ENCODE data around the gene SUCLA2. TPM values are rescaled to one million over a fixed set of nuclear protein-coding genes. Genes with fewer than 3 reads are reported as not detected.

SUCLA2 gene
- total and polyA plus RNA-seq, 2 of the 8 experiments (the other 6 are each of a cell fraction or from before 2014, with no cell fraction given), result 23.5 to 78.8 TPM

- Histone ChIP-seq H3K56ac (replicated peaks; ENCODE audit: insufficient read length, low read depth, low read length) (no peak overlapping the region), H3K79me2 (ENCODE audit: control insufficient read depth in 1 of 2, insufficient read depth in 2 of 2, low read length in 2 of 2) (no peaks in the 10 kb centered on the region), H3K23ac (ENCODE audit: insufficient read length) (no peak overlapping the region), H2BK12ac (ENCODE audit: low read depth, low read length) (no peak overlapping the region), H2AK5ac (ENCODE audit: low read depth, low read length) (no peak overlapping the region), H4K91ac (replicated peaks; ENCODE audit: insufficient read length, low read length) (no peak overlapping the region), H3K4ac (replicated peaks; ENCODE audit: insufficient read length, low read depth, low read length) (no peak overlapping the region), H3K27me3 (replicated peaks in 1 of 4; ENCODE audit: control insufficient read depth in 3 of 4, extremely low read depth in 1 of 4, insufficient read depth in 3 of 4, low read length in 3 of 4) (no peaks in the 10 kb centered on the region), H3K18ac (ENCODE audit: extremely low read depth, low read length) (no peak overlapping the region), H3K79me1 (ENCODE audit: low read depth, low read length) (no peaks in the 10 kb centered on the region), H2BK5ac (ENCODE audit: low read depth, low read length) (no peak overlapping the region), H4K5ac (ENCODE audit: insufficient read length, low read depth, low read length) (no peak overlapping the region), H4K8ac (ENCODE audit: extremely low read depth, insufficient read depth, low read length) (no peak overlapping the region), H3K27ac (ENCODE audit: low read depth, low read length) (no peak overlapping the region), H2AFZ (ENCODE audit: low read length) (no peak overlapping the region), H3K23me2 (ENCODE audit: low read depth, low read length) (no peaks in the 10 kb centered on the region), H3K4me3 (ENCODE audit: extremely low read depth in 1 of 4, insufficient read depth in 2 of 4, low read depth in 3 of 4, low read length in 4 of 4) (no peak overlapping the region), H2BK120ac (replicated peaks; ENCODE audit: low read depth, low read length) (no peak overlapping the region), H2BK20ac (ENCODE audit: low read length) (no peak overlapping the region), H3K14ac (ENCODE audit: insufficient read length) (no peak overlapping the region), H3K4me1 (replicated peaks in 1 of 4; ENCODE audit: control insufficient read depth in 3 of 4, insufficient read depth in 4 of 4, low read length in 3 of 4) (no peaks in the 10 kb centered on the region), H4K20me1 (replicated peaks in 1 of 2; ENCODE audit: control insufficient read depth in 1 of 2, insufficient read depth in 2 of 2, low read length in 2 of 2) (no peaks in the 10 kb centered on the region), H2BK15ac (ENCODE audit: low read length) (no peak overlapping the region), H3K9ac (replicated peaks in 1 of 4; ENCODE audit: extremely low read depth in 1 of 4, low read depth in 3 of 4, low read length in 3 of 4) (no peak overlapping the region), H3K4me2 (ENCODE audit: insufficient read depth in 1 of 2, low read depth in 2 of 2, low read length in 2 of 2) (no peak overlapping the region), H3K36me3 (ENCODE audit: control insufficient read depth in 2 of 4, insufficient read depth in 4 of 4, low read length in 3 of 4) (peaks cover 2 to 31% (median 9%) of the 10 kb centered on the region in 4 experiments), H3K9me3 (ENCODE audit: insufficient read depth in 2 of 2, low read depth in 1 of 2, low read length in 1 of 2) (no peaks in the 10 kb centered on the region)
- FAIRE-seq (no peak), DNase-seq (ENCODE audit: low read depth in 1 of 2, low spot score in 2 of 2) (no peak)
- TF ChIP-seq TBP (IDR thresholded peaks at IDR 0.05; ENCODE audit: low read depth, low read length) (no peak), CTBP2 (IDR thresholded peaks at IDR 0.05; ENCODE audit: borderline replicate concordance, insufficient read depth, insufficient read length, low read length) (no peak), GTF2F1 (IDR thresholded peaks at IDR 0.05; ENCODE audit: borderline replicate concordance, low read depth, low read length) (no peak)
- WGBS, 2 experiments (ENCODE audit: extremely low coverage in 1 of 2, insufficient coverage in 1 of 2, insufficient read length in 1 of 2, insufficient replicate concordance in 2 of 2, low coverage in 1 of 2, low lambda C conversion rate in 2 of 2, missing lambda C conversion rate in 1 of 2), result 97% methylated on average over 3 of the region's 3 CpGs; no CpG with 5 or more reads in 1 of the 2 experiments
- CTCF ChIA-PET (ENCODE audit: partially characterized antibody), result interaction anchor here (0.7 to 6.1 kb wide), 2 partner anchors 12 to 564 kb away, joined by 3 to 50 read pairs; partner anchors contain the start of gene NUDT15
- POLR2A ChIA-PET (ENCODE audit: partially characterized antibody), result interaction anchor here (1.2 to 8.0 kb wide), 2 partner anchors 10 to 13 kb away, joined by 5 to 48 read pairs; partner anchors contain the start of gene NUDT15
Observed at GRCh38 chr13:48050550-48050949, 49.5 kb upstream of the SUCLA2 start.
